K562 (cell line): ENCODE results near the gene WDR46. TPM values are rescaled to one million over a fixed set of nuclear protein-coding genes. Genes with fewer than 3 reads are reported as not detected.

Experiments used
- ATAC-seq: fragments of 200-7000 bp; cut with Tn5 transposase; 3 replicates; pipeline ENCODE4 v1.9.1; 2020; ENCODE audit warnings: moderate library complexity
- BruUV-seq: library from RNA; stranded (reverse); fragments of 400-500 nt; replicated peaks from 2 replicates; lab custom pipeline; 2021; lab: Mats Ljungman, UMichigan
- CTCF ChIA-PET: fragments of 300-600 bp; formaldehyde crosslinking; extraction: SDS; loops from one replicate; lab custom pipeline; 2021; ENCODE audit warnings: low intra/inter-chr PET ratio; lab: Yijun Ruan, JAX
- POLR2A ChIA-PET: fragments of 300-600, 350-650 bp; sonication (Branson Sonifier 250); formaldehyde crosslinking; extraction: SDS; loops from one replicate; lab custom pipeline; 2021; ENCODE audit warnings: antibody characterized with exemption, inconsistent platforms; lab: Yijun Ruan, JAX
- DNase-seq, 4 experiments: peaks; one replicate each; pipeline versions ENCODE4 v3.0.0 to v3.0.0-alpha.2; 2011 to 2018; ENCODE audit warnings: low spot score in 3 of 4, mixed read lengths in 3 of 4; ENCODE audit errors: extremely low read depth in 1 of 4
- FAIRE-seq: peaks from 2 replicates; lab custom pipeline; 2011; peaks lifted over from hg19 to GRCh38; lab: Jason Lieb, UNC
- H2AFZ ChIP-seq: 2 replicates; pipeline ENCODE4 v1.6.0; 2011; ENCODE audit warnings: low read depth, low read length, control low read depth, inconsistent platforms
- H3K27ac ChIP-seq: fragments of 200-600 bp; 3 replicates; pipeline ENCODE4 v1.8.0; 2011; ENCODE audit warnings: low read depth, mild to moderate bottlenecking, control low read depth, inconsistent platforms, low read length, moderate library complexity, mixed read lengths; ENCODE audit errors: extremely low read depth
- H3K27me3 ChIP-seq, 2 experiments: fragments of 300-600 bp in 1 of 2; 2 replicates in 1 of 2; 3 replicates in 1 of 2; pipeline versions ENCODE4 v1.6.0 to v1.8.0; 2011; ENCODE audit warnings: inconsistent platforms in 2 of 2, low read length in 2 of 2, mild to moderate bottlenecking in 1 of 2, mixed read lengths in 1 of 2, moderate library complexity in 1 of 2; ENCODE audit not compliant: control insufficient read depth in 2 of 2, insufficient read depth in 2 of 2
- H3K36me3 ChIP-seq: fragments of 300-600 bp; 3 replicates; pipeline ENCODE4 v1.8.0; 2011; ENCODE audit warnings: mild to moderate bottlenecking, low read length, inconsistent platforms; ENCODE audit not compliant: control insufficient read depth, insufficient read depth
- H3K4me1 ChIP-seq, 2 experiments: fragments of 200-600 bp in 1 of 2; replicated peaks in 1 of 2; 2 replicates in 1 of 2; 3 replicates in 1 of 2; pipeline versions ENCODE4 v1.5.1 to v1.8.0; 2011; ENCODE audit warnings: inconsistent platforms in 2 of 2, low read length in 2 of 2, mild to moderate bottlenecking in 1 of 2, mixed read lengths in 1 of 2, moderate library complexity in 1 of 2; ENCODE audit not compliant: control insufficient read depth in 2 of 2, insufficient read depth in 2 of 2
- H3K4me2 ChIP-seq: 2 replicates; pipeline ENCODE4 v1.6.1; 2011; ENCODE audit warnings: low read length, control low read depth, inconsistent platforms, mixed read lengths; ENCODE audit not compliant: insufficient read depth
- H3K4me3 ChIP-seq: fragments of 200-600 bp; sonication (generic), shearing (Covaris generic); 2 replicates; pipeline ENCODE4 v1.5.1; 2016; ENCODE audit warnings: control low read depth, inconsistent platforms
- H3K79me2 ChIP-seq: fragments of 200-600 bp; 3 replicates; pipeline ENCODE4 v1.8.0; 2011; ENCODE audit warnings: low read length, inconsistent platforms; ENCODE audit not compliant: control insufficient read depth, insufficient read depth
- H3K9ac ChIP-seq, 2 experiments: 2 replicates each; pipeline versions ENCODE4 v1.6.0 to v1.6.1; 2011; ENCODE audit warnings: low read depth in 2 of 2, low read length in 2 of 2, control low read depth in 1 of 2, inconsistent platforms in 1 of 2, mild to moderate bottlenecking in 1 of 2, mixed read lengths in 1 of 2; ENCODE audit not compliant: insufficient read depth in 1 of 2
- H3K9me1 ChIP-seq: one replicate; pipeline ENCODE4 v1.6.0; 2011; ENCODE audit warnings: inconsistent platforms, mild to moderate bottlenecking, low read length, moderate library complexity; ENCODE audit not compliant: control insufficient read depth, insufficient read depth
- H3K9me3 ChIP-seq: replicated peaks from 2 replicates; pipeline ENCODE4 v1.5.1; 2011; ENCODE audit warnings: low read depth, low read length, inconsistent platforms; ENCODE audit not compliant: control insufficient read depth, insufficient read depth
- H4K20me1 ChIP-seq: replicated peaks from 2 replicates; pipeline ENCODE4 v1.6.1; 2011; ENCODE audit warnings: low read length, inconsistent platforms, mixed read lengths; ENCODE audit not compliant: control insufficient read depth, insufficient read depth
- CBFB ChIP-seq: sonication (generic); formaldehyde crosslinking; IDR thresholded peaks from 2 replicates; pipeline ENCODE4 v1.4.0; 2020; ENCODE audit warnings: mild to moderate bottlenecking, missing genetic modification reagents
- POLR2G ChIP-seq: fragments of 200-400 bp; formaldehyde crosslinking; IDR thresholded peaks from 2 replicates; pipeline ENCODE4 v1.6.1; 2017; ENCODE audit warnings: low read depth, mild to moderate bottlenecking, antibody characterized with exemption, low read length, moderate library complexity
- THRB ChIP-seq: fragments of 450-650 bp; formaldehyde crosslinking; conservative IDR thresholded peaks from 2 replicates; pipeline ENCODE4 v1.4.0; 2022; ENCODE audit warnings: mild to moderate bottlenecking, missing genetic modification characterization
- ZKSCAN1 ChIP-seq: fragments of 150-350 bp; IDR thresholded peaks from 2 replicates; pipeline ENCODE4 v1.6.1; 2016; ENCODE audit warnings: low read depth, low read length
- ZNF583 ChIP-seq: fragments of 250-450 bp; sonication (Bioruptor Pico); IDR thresholded peaks from 2 replicates; pipeline ENCODE4 v1.4.0; 2020
- in situ Hi-C: fragments of 300-500 bp; cut with MboI; formaldehyde crosslinking; loops from 4 replicates; pipeline ENCODE4 v1.15.0; 2018; ENCODE audit warnings: inconsistent platforms, mixed read lengths
- intact Hi-C: fragments of 100-400 bp; cut with micrococcal nuclease; formaldehyde crosslinking; loops from 2 replicates; pipeline ENCODE4 v1.14.2; 2022
- polyA plus RNA-seq, 8 experiments: library from polyadenylated mRNA; depleted of rRNA in 4 of 8; stranded (reverse) in 5 of 8; unstranded in 3 of 8; fragments of >200 nt; fragmentation: Nextera tagmentation in 2 of 8; fragmentation: Illumina TruSeq in 1 of 8; extraction: Ambion mirVana in 2 of 8; extraction: Trizol in 1 of 8; gene quantifications; 2 replicates each; pipeline versions ENCODE4 v1.2.1 to v1.2.3, GENCODE V29; 2011 to 2014; ENCODE audit warnings: inconsistent platforms in 1 of 8, missing spikeins in 1 of 8
- total RNA-seq, 7 experiments: library from RNA; depleted of rRNA in 6 of 7; stranded (reverse); fragments of >200 nt in 6 of 7; fragmentation: Illumina TruSeq in 2 of 7; extraction: Trizol in 2 of 7; gene quantifications; 2 replicates each; pipeline versions ENCODE4 v1.2.1 to v1.2.3, GENCODE V29; 2011 to 2021; ENCODE audit warnings: low replicate concordance in 1 of 7

The WDR46 gene
- total and polyA plus RNA-seq, 9 of the 15 experiments (the other 6 are each of a cell fraction or from before 2014, with no cell fraction given), result 8.9 to 146 (median 93.1) TPM

GRCh38 chr6:33252759-33253158 is 36.3 kb downstream of the WDR46 start:
- DNase-seq, result no peak
- no peaks in the 10 kb centered on the region for H3K79me2 ChIP-seq
- CTCF ChIA-PET, result interaction anchor here (0.7 kb wide), 1 partner anchor 15 kb away, joined by 4 read pairs; no protein-coding TSS in a partner anchor
- TF ChIP-seq ZKSCAN1 (no peak), THRB (CRISPR knock-in tag) (no peak), POLR2G (no peak), ZNF583 (no peak), CBFB (CRISPR knock-in tag) (no peak)
- no peak overlapping the region for H3K4me3 ChIP-seq
- no peak overlapping the region for H2AFZ ChIP-seq
- in situ Hi-C loops (no loop called here), intact Hi-C loops (no loop called here)
- POLR2A ChIA-PET, result no interaction called here
- H3K9me3 ChIP-seq, result no peaks in the 10 kb centered on the region
- H3K4me2 ChIP-seq, result no peak overlapping the region
- FAIRE-seq, result no peak
- H3K36me3 ChIP-seq, result peaks cover 31% of the 10 kb centered on the region
- no peak for ATAC-seq
- H3K27ac ChIP-seq, result no peak overlapping the region
- peaks cover 22 to 31% of the 10 kb centered on the region in 2 experiments for H3K4me1 ChIP-seq
- H3K27me3 ChIP-seq, result no peaks in the 10 kb centered on the region
- H4K20me1 ChIP-seq, result no peaks in the 10 kb centered on the region
- H3K9ac ChIP-seq, result no peak overlapping the region
- no TSS peak for BruUV-seq
- H3K9me1 ChIP-seq, result peaks cover 4% of the 10 kb centered on the region
